OCI-LY1 (cell line): ENCODE results near the gene NBPF3.

Experiments used
- H2AFZ ChIP-seq: fragments of 200-600 bp; sonication (generic), shearing (Covaris generic); 2 replicates; pipeline ENCODE4 v1.6.0; 2014; ENCODE audit warnings: antibody characterized with exemption, mild to moderate bottlenecking, low read length
- H3F3A ChIP-seq: fragments of 200-600 bp; sonication (generic), shearing (Covaris generic); 2 replicates; pipeline ENCODE4 v1.6.0; 2014; ENCODE audit warnings: mild to moderate bottlenecking, antibody characterized with exemption, low read length, moderate library complexity; ENCODE audit not compliant: insufficient read depth
- H3K27ac ChIP-seq: fragments of 200-600 bp; sonication (generic); 2 replicates; pipeline ENCODE4 v1.5.1; 2014; ENCODE audit warnings: low read length, mixed run types, mild to moderate bottlenecking, low read depth; ENCODE audit not compliant: poor library complexity, severe bottlenecking
- H3K27me3 ChIP-seq: fragments of 200-600 bp; sonication (generic); 2 replicates; pipeline ENCODE4 v1.6.0; 2014; ENCODE audit warnings: antibody characterized with exemption, mild to moderate bottlenecking, low read length, moderate library complexity; ENCODE audit not compliant: insufficient read depth
- H3K36me3 ChIP-seq: fragments of 200-600 bp; sonication (generic); 2 replicates; pipeline ENCODE4 v1.6.1; 2014; ENCODE audit warnings: mild to moderate bottlenecking, antibody characterized with exemption, low read length, moderate library complexity, mixed read lengths; ENCODE audit not compliant: insufficient read depth
- H3K4me1 ChIP-seq: fragments of 200-600 bp; sonication (generic); 2 replicates; pipeline ENCODE4 v1.5.1; 2014; ENCODE audit warnings: mild to moderate bottlenecking, low read length, moderate library complexity; ENCODE audit not compliant: insufficient read depth, severe bottlenecking
- H3K4me2 ChIP-seq: fragments of 200-600 bp; sonication (generic), shearing (Covaris generic); 2 replicates; pipeline ENCODE4 v1.6.1; 2014; ENCODE audit warnings: low read length
- H3K4me3 ChIP-seq: fragments of 200-600 bp; sonication (generic); 2 replicates; pipeline ENCODE4 v1.5.1; 2014; ENCODE audit warnings: low read length, low read depth, mild to moderate bottlenecking, mixed read lengths; ENCODE audit not compliant: poor library complexity, severe bottlenecking
- H3K79me2 ChIP-seq: fragments of 200-600 bp; shearing (Covaris generic); 2 replicates; pipeline ENCODE4 v1.6.1; 2016; ENCODE audit warnings: mixed run types, low read length, mixed read lengths; ENCODE audit not compliant: insufficient read depth
- H3K9ac ChIP-seq: fragments of 200-600 bp; sonication (generic), shearing (Covaris generic); 2 replicates; pipeline ENCODE4 v1.6.1; 2014; ENCODE audit warnings: mild to moderate bottlenecking, low read length, mixed read lengths
- H3K9me2 ChIP-seq: fragments of 200-600 bp; sonication (generic), shearing (Covaris generic); 2 replicates; pipeline ENCODE4 v1.6.1; 2014; ENCODE audit warnings: low read depth, mild to moderate bottlenecking, low read length, mixed read lengths
- H3K9me3 ChIP-seq: fragments of 200-600 bp; shearing (Covaris generic); 2 replicates; pipeline ENCODE4 v1.6.1; 2014; ENCODE audit warnings: low read length, mixed read lengths
- H4K20me1 ChIP-seq: fragments of 200-600 bp; sonication (generic), shearing (Covaris generic); 2 replicates; pipeline ENCODE4 v1.6.0; 2016; ENCODE audit warnings: mild to moderate bottlenecking, low read length; ENCODE audit not compliant: insufficient read depth
- EZH2 ChIP-seq: fragments of 200-600 bp; sonication (generic), shearing (Covaris generic); IDR thresholded peaks from 2 replicates; pipeline ENCODE4 v1.8.0; 2017; ENCODE audit warnings: borderline replicate concordance, mixed run types, mild to moderate bottlenecking, antibody characterized with exemption, low read length, moderate library complexity, mixed read lengths
- TF ChIP-seq, protein P1 (sequence below): fragments of 200-600 bp; sonication (generic), shearing (Covaris generic); IDR thresholded peaks from 2 replicates; pipeline ENCODE4 v1.5.1; 2017; ENCODE audit warnings: mild to moderate bottlenecking, antibody characterized with exemption, low read length, moderate library complexity, mixed read lengths

NBPF3 gene

GRCh38 chr1:21523297-21523813, 83.4 kb downstream of the NBPF3 start:
- no peaks in the 10 kb centered on the region for H3K79me2 ChIP-seq
- H3K9me3 ChIP-seq: no peaks in the 10 kb centered on the region
- TF ChIP-seq, protein P1, sequence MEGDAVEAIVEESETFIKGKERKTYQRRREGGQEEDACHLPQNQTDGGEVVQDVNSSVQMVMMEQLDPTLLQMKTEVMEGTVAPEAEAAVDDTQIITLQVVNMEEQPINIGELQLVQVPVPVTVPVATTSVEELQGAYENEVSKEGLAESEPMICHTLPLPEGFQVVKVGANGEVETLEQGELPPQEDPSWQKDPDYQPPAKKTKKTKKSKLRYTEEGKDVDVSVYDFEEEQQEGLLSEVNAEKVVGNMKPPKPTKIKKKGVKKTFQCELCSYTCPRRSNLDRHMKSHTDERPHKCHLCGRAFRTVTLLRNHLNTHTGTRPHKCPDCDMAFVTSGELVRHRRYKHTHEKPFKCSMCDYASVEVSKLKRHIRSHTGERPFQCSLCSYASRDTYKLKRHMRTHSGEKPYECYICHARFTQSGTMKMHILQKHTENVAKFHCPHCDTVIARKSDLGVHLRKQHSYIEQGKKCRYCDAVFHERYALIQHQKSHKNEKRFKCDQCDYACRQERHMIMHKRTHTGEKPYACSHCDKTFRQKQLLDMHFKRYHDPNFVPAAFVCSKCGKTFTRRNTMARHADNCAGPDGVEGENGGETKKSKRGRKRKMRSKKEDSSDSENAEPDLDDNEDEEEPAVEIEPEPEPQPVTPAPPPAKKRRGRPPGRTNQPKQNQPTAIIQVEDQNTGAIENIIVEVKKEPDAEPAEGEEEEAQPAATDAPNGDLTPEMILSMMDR: no peak
- no peaks in the 10 kb centered on the region for H3K9me2 ChIP-seq
- H3K4me1 ChIP-seq: peaks cover 35% of the 10 kb centered on the region
- H3K9ac ChIP-seq: no peak overlapping the region
- no peaks in the 10 kb centered on the region for H3K36me3 ChIP-seq
- H4K20me1 ChIP-seq: no peaks in the 10 kb centered on the region
- H3K4me3 ChIP-seq: no peak overlapping the region
- no peak overlapping the region for H3K27ac ChIP-seq
- H3K4me2 ChIP-seq: no peak overlapping the region
- no peak overlapping the region for H2AFZ ChIP-seq
- peaks cover 2% of the 10 kb centered on the region; the same call in 1 of the 2 replicates for H3F3A ChIP-seq
- H3K27me3 ChIP-seq: no peaks in the 10 kb centered on the region; the same call in 1 of the 2 replicates

GRCh38 chr1:21524220-21524619, 84.3 kb downstream of the NBPF3 start:
- TF ChIP-seq, protein P1: no peak
- TF ChIP-seq EZH2: no peak
- Histone ChIP-seq H3K36me3 (no peaks in the 10 kb centered on the region), H3K27me3 (no peaks in the 10 kb centered on the region; the same call in 1 of the 2 replicates), H4K20me1 (no peaks in the 10 kb centered on the region), H3K9me3 (no peaks in the 10 kb centered on the region), H3K9me2 (no peaks in the 10 kb centered on the region), H3K27ac (no peak overlapping the region), H2AFZ (no peak overlapping the region), H3K4me2 (no peak overlapping the region), H3F3A (no peaks in the 10 kb centered on the region), H3K79me2 (no peaks in the 10 kb centered on the region), H3K4me1 (peaks cover 26% of the 10 kb centered on the region), H3K9ac (no peak overlapping the region), H3K4me3 (no peak overlapping the region)

DNA sequence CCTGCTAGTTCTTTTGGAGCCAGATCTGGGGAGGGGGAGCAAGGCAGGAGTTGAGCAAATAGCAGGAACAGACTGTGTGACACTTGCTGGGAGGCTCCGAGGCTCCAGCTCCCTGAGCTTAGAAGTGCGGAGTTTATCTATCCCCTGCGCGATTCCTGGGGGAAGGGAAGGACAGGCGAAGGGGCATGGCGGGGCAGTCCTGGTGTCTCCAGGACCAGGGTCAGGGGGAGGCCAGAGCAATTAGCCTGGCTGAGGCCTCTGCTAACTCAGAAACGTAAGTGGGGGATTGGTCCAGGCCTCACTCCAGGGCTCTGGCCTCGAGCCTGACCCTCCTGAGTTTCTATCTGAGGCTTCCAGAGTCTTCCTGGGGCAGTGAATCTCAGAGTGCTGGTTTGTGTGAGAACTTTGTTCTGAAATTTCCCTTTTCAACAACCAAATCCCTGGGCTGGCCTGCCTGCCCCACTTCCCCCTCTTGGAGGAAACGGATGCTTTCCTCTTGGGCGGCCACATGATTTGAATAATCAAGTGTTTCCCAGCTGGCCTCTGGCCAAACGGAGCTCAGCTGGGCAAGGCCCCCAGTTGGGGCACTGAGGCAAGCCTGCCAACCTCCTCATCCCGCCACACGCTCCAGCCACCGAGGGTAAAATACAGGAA, 84.9 kb downstream of the NBPF3 start:
- H3F3A ChIP-seq: no peaks in the 10 kb centered on the region
- H3K9me3 ChIP-seq: no peaks in the 10 kb centered on the region
- H3K79me2 ChIP-seq: no peaks in the 10 kb centered on the region
- H3K36me3 ChIP-seq: no peaks in the 10 kb centered on the region
- H2AFZ ChIP-seq: no peak overlapping the region
- H3K4me3 ChIP-seq: no peak overlapping the region
- H3K27me3 ChIP-seq: no peaks in the 10 kb centered on the region; the same call in 1 of the 2 replicates
- H3K9ac ChIP-seq: no peak overlapping the region; the same call in 1 of the 2 replicates
- H3K9me2 ChIP-seq: no peaks in the 10 kb centered on the region
- H3K4me1 ChIP-seq: peaks cover 20% of the 10 kb centered on the region
- H3K4me2 ChIP-seq: peak overlapping the region; percentile 34; the same call in 1 of the 2 replicates
- TF ChIP-seq, protein P1: no peak
- no peak for TF ChIP-seq EZH2
- no peaks in the 10 kb centered on the region for H4K20me1 ChIP-seq
- no peak overlapping the region for H3K27ac ChIP-seq
